RWPE1 (cell line): ENCODE measurements around the gene UTP14C.

Experiments
- CTCF ChIA-PET: fragments of 350-600 bp; sonication (Branson Sonifier 250); formaldehyde crosslinking; extraction: SDS; loops from one replicate; lab custom pipeline; 2021; lab: Yijun Ruan, JAX
- POLR2A ChIA-PET: fragments of 400-600 bp; formaldehyde crosslinking; extraction: SDS; loops from one replicate; lab custom pipeline; 2020; ENCODE audit warnings: antibody characterized with exemption; ENCODE audit not compliant: low non-redundant PET; lab: Yijun Ruan, JAX
- DNase-seq: peaks from one replicate; pipeline ENCODE4 v3.0.0; 2012; ENCODE audit warnings: low spot score
- H3K27ac ChIP-seq: fragments of 450-650 bp; 2 replicates; pipeline ENCODE4 v1.5.1; 2017
- CTCF ChIP-seq: fragments of 450-650 bp; conservative IDR thresholded peaks from 2 replicates; pipeline ENCODE4 v1.5.1; 2017; ENCODE audit warnings: low read depth, mild to moderate bottlenecking

UTP14C gene

GRCh38 chr13:52034616-52035226 lies 10.2 kb downstream of the UTP14C start:
- H3K27ac ChIP-seq, result no peak overlapping the region
- ChIA-PET CTCF (no interaction called here), POLR2A (no interaction called here)
- DNase-seq, result no peak
- no peak for TF ChIP-seq CTCF

- ChIA-PET POLR2A (no interaction called here), CTCF (no interaction called here)
- H3K27ac ChIP-seq, result no peak overlapping the region
- no peak for DNase-seq
- TF ChIP-seq CTCF, result no peak
Measured at GRCh38 chr13:52036037-52036436, 11.5 kb downstream of the UTP14C start.

- no peak for TF ChIP-seq CTCF
- H3K27ac ChIP-seq, result no peak overlapping the region
- POLR2A ChIA-PET, result no interaction called here
- CTCF ChIA-PET, result no interaction called here
- no peak for DNase-seq
Measured at GRCh38 chr13:52043675-52044074, 19.2 kb downstream of the UTP14C start.

GRCh38 chr13:52047463-52047862 lies 23.0 kb downstream of the UTP14C start:
- ChIA-PET CTCF (no interaction called here), POLR2A (no interaction called here)
- DNase-seq, result no peak
- H3K27ac ChIP-seq, result no peak overlapping the region
- no peak for TF ChIP-seq CTCF

- no peak overlapping the region for H3K27ac ChIP-seq
- CTCF ChIA-PET, result interaction anchor here (0.6 kb wide), 3 partner anchors 47 to 75 kb away, joined by 3 to 6 read pairs (median 3); no protein-coding TSS in a partner anchor
- no peak for TF ChIP-seq CTCF
- no peak for DNase-seq
- POLR2A ChIA-PET, result no interaction called here
Measured at GRCh38 chr13:52048516-52048915, 24.0 kb downstream of the UTP14C start.

GRCh38 chr13:52051400-52051799 lies 26.9 kb downstream of the UTP14C start:
- no peak for TF ChIP-seq CTCF
- no peak overlapping the region for H3K27ac ChIP-seq
- DNase-seq, result no peak
- ChIA-PET CTCF (interaction anchor here (0.7 to 0.8 kb wide), 3 partner anchors 16 to 92 kb away, joined by 3 to 4 read pairs (median 4); no protein-coding TSS in a partner anchor), POLR2A (no interaction called here)
